ENCODE results near the gene REEP1.

REEP1 gene

GRCh38 chr2:86284401-86284841, 53.0 kb downstream of the REEP1 start:
- no peaks in the 10 kb centered on the region for H3K36me3 ChIP-seq (ENCODE audit: low read depth)
- no peak for TF ChIP-seq CTCF (IDR thresholded peaks at IDR 0.05; ENCODE audit: poor library complexity, severe bottlenecking)
- H3K4me1 ChIP-seq (ENCODE audit: insufficient read depth, poor library complexity, severe bottlenecking), result no peaks in the 10 kb centered on the region
- H3K9me3 ChIP-seq (ENCODE audit: severe bottlenecking), result no peaks in the 10 kb centered on the region
- H3K4me3 ChIP-seq (ENCODE audit: severe bottlenecking), result no peak overlapping the region
- DNase-seq (ENCODE audit: low spot score) (no peak), ATAC-seq (ENCODE audit: low read depth) (no peak)
- H3K27me3 ChIP-seq (ENCODE audit: insufficient read depth, poor library complexity, severe bottlenecking), result peaks cover 12% of the 10 kb centered on the region
- H3K27ac ChIP-seq (ENCODE audit: poor library complexity, severe bottlenecking), result no peak overlapping the region

GRCh38 chr2:86283411-86284030, 53.9 kb downstream of the REEP1 start:
- Histone ChIP-seq H3K4me1 (ENCODE audit: insufficient read depth, poor library complexity, severe bottlenecking) (no peaks in the 10 kb centered on the region), H3K36me3 (ENCODE audit: low read depth) (no peaks in the 10 kb centered on the region), H3K27me3 (ENCODE audit: insufficient read depth, poor library complexity, severe bottlenecking) (peaks cover 3% of the 10 kb centered on the region), H3K9me3 (ENCODE audit: severe bottlenecking) (no peaks in the 10 kb centered on the region), H3K27ac (ENCODE audit: poor library complexity, severe bottlenecking) (no peak overlapping the region), H3K4me3 (ENCODE audit: severe bottlenecking) (no peak overlapping the region)
- ATAC-seq (ENCODE audit: low read depth) (peak; percentile 23; the same call in 2 of the 3 replicates), DNase-seq (ENCODE audit: low spot score) (no peak)
- TF ChIP-seq CTCF (IDR thresholded peaks at IDR 0.05; ENCODE audit: poor library complexity, severe bottlenecking), result no peak

- ATAC-seq (ENCODE audit: low read depth) (no peak), DNase-seq (ENCODE audit: low spot score) (no peak)
- TF ChIP-seq CTCF (IDR thresholded peaks at IDR 0.05; ENCODE audit: poor library complexity, severe bottlenecking), result no peak
- Histone ChIP-seq H3K9me3 (ENCODE audit: severe bottlenecking) (no peaks in the 10 kb centered on the region), H3K4me3 (ENCODE audit: severe bottlenecking) (no peak overlapping the region), H3K36me3 (ENCODE audit: low read depth) (no peaks in the 10 kb centered on the region), H3K27ac (ENCODE audit: poor library complexity, severe bottlenecking) (no peak overlapping the region), H3K27me3 (ENCODE audit: insufficient read depth, poor library complexity, severe bottlenecking) (no peaks in the 10 kb centered on the region), H3K4me1 (ENCODE audit: insufficient read depth, poor library complexity, severe bottlenecking) (no peaks in the 10 kb centered on the region)
Observed at GRCh38 chr2:86281066-86281700, 56.2 kb downstream of the REEP1 start.

GRCh38 chr2:86280191-86280667, 57.2 kb downstream of the REEP1 start:
- H3K27me3 ChIP-seq (ENCODE audit: insufficient read depth, poor library complexity, severe bottlenecking), result no peaks in the 10 kb centered on the region
- no peak overlapping the region for H3K27ac ChIP-seq (ENCODE audit: poor library complexity, severe bottlenecking)
- H3K4me3 ChIP-seq (ENCODE audit: severe bottlenecking), result no peak overlapping the region
- ATAC-seq (ENCODE audit: low read depth) (no peak), DNase-seq (ENCODE audit: low spot score) (no peak)
- TF ChIP-seq CTCF (IDR thresholded peaks at IDR 0.05; ENCODE audit: poor library complexity, severe bottlenecking), result no peak
- no peaks in the 10 kb centered on the region for H3K36me3 ChIP-seq (ENCODE audit: low read depth)
- H3K4me1 ChIP-seq (ENCODE audit: insufficient read depth, poor library complexity, severe bottlenecking), result no peaks in the 10 kb centered on the region
- H3K9me3 ChIP-seq (ENCODE audit: severe bottlenecking), result no peaks in the 10 kb centered on the region

- Histone ChIP-seq H3K4me1 (ENCODE audit: insufficient read depth, poor library complexity, severe bottlenecking) (no peaks in the 10 kb centered on the region), H3K9me3 (ENCODE audit: severe bottlenecking) (peaks cover 3% of the 10 kb centered on the region), H3K36me3 (ENCODE audit: low read depth) (no peaks in the 10 kb centered on the region), H3K4me3 (ENCODE audit: severe bottlenecking) (no peak overlapping the region), H3K27ac (ENCODE audit: poor library complexity, severe bottlenecking) (no peak overlapping the region), H3K27me3 (ENCODE audit: insufficient read depth, poor library complexity, severe bottlenecking) (no peaks in the 10 kb centered on the region)
- ATAC-seq (ENCODE audit: low read depth) (no peak), DNase-seq (ENCODE audit: low spot score) (no peak)
- no peak for TF ChIP-seq CTCF (IDR thresholded peaks at IDR 0.05; ENCODE audit: poor library complexity, severe bottlenecking)
Observed at GRCh38 chr2:86275962-86276361, 61.5 kb downstream of the REEP1 start.

Data from RWPE2 (cell line).